ENCODE results near the gene PBX3. TPM values are rescaled to one million over a fixed set of nuclear protein-coding genes. Genes with fewer than 3 reads are reported as not detected.

The PBX3 gene
- total RNA-seq, 1 donor from 2014 or later = 46.1 TPM

- Histone ChIP-seq H3K36me3 (no peaks in the 10 kb centered on the region), H3K4me1 (peaks cover 6% of the 10 kb centered on the region), H3K4me3 (no peak overlapping the region), H3K9me3 (no peaks in the 10 kb centered on the region), H3K27ac (no peak overlapping the region), H3K27me3 (ENCODE audit: low read depth) (no peaks in the 10 kb centered on the region)
- TF ChIP-seq CTCF (IDR thresholded peaks at IDR 0.05) = no peak
- intact Hi-C loops (cut with DNase I) = no loop called here
- no peak for ATAC-seq
- DNase-seq = no peak
These were observed 136.5 kb downstream of the PBX3 start for GRCh38 chr9:125883565-125884217.

- no peaks in the 10 kb centered on the region for H3K9me3 ChIP-seq
- H3K4me3 ChIP-seq = no peak overlapping the region
- H3K36me3 ChIP-seq = no peaks in the 10 kb centered on the region
- H3K27me3 ChIP-seq (ENCODE audit: low read depth) = no peaks in the 10 kb centered on the region
- ATAC-seq (no peak), DNase-seq (no peak)
- no peak for TF ChIP-seq CTCF (IDR thresholded peaks at IDR 0.05)
- no peak overlapping the region for H3K27ac ChIP-seq
- H3K4me1 ChIP-seq = peaks cover 11% of the 10 kb centered on the region
- intact Hi-C loops (cut with DNase I) = no loop called here
These were observed 137.0 kb downstream of the PBX3 start for GRCh38 chr9:125884218-125884595.

- no peaks in the 10 kb centered on the region for H3K36me3 ChIP-seq
- no peaks in the 10 kb centered on the region for H3K9me3 ChIP-seq
- DNase-seq = no peak
- no peak overlapping the region for H3K27ac ChIP-seq
- H3K4me3 ChIP-seq = no peak overlapping the region
- H3K27me3 ChIP-seq (ENCODE audit: low read depth) = no peaks in the 10 kb centered on the region
- ATAC-seq = no peak
- intact Hi-C loops (cut with DNase I) = no loop called here
- TF ChIP-seq CTCF (IDR thresholded peaks at IDR 0.05) = no peak
- peaks cover 17% of the 10 kb centered on the region for H3K4me1 ChIP-seq
These were observed 138.3 kb downstream of the PBX3 start for GRCh38 chr9:125885405-125886034.

GRCh38 chr9:125886365-125886764 is 139.2 kb downstream of the PBX3 start:
- Histone ChIP-seq H3K27me3 (ENCODE audit: low read depth) (no peaks in the 10 kb centered on the region), H3K27ac (no peak overlapping the region), H3K9me3 (no peaks in the 10 kb centered on the region), H3K4me3 (no peak overlapping the region), H3K4me1 (peaks cover 20% of the 10 kb centered on the region), H3K36me3 (no peaks in the 10 kb centered on the region)
- intact Hi-C loops (cut with DNase I) = no loop called here
- ATAC-seq (no peak), DNase-seq (no peak)
- no peak for TF ChIP-seq CTCF (IDR thresholded peaks at IDR 0.05)

- Histone ChIP-seq H3K36me3 (no peaks in the 10 kb centered on the region), H3K27ac (no peak overlapping the region), H3K27me3 (ENCODE audit: low read depth) (no peaks in the 10 kb centered on the region), H3K4me3 (no peak overlapping the region), H3K4me1 (peaks cover 20% of the 10 kb centered on the region), H3K9me3 (no peaks in the 10 kb centered on the region)
- intact Hi-C loops (cut with DNase I) = no loop called here
- no peak for TF ChIP-seq CTCF (IDR thresholded peaks at IDR 0.05)
- no peak for ATAC-seq
- DNase-seq = no peak
These were observed 140.0 kb downstream of the PBX3 start for GRCh38 chr9:125887172-125887571.

Measured in lower lobe of right lung (tissue), 2 donors.